Endodermal cell (in vitro differentiated cells): Measurements from ENCODE around the gene TXNIP. TPM values are rescaled to one million over a fixed set of nuclear protein-coding genes. Genes with fewer than 3 reads are reported as not detected.

Experiments used
- DNase-seq: peaks from one replicate; pipeline ENCODE4 v3.0.0-alpha.2; 2017
- H3K27ac ChIP-seq: 2 replicates; pipeline ENCODE4 v1.5.1; 2013; ENCODE audit warnings: mild to moderate bottlenecking, low read depth, low read length, moderate library complexity
- H3K27me3 ChIP-seq: 2 replicates; pipeline ENCODE4 v1.6.1; 2013; ENCODE audit warnings: mild to moderate bottlenecking, low read length, moderate library complexity; ENCODE audit not compliant: insufficient read depth, control insufficient read depth, poor library complexity, severe bottlenecking
- H3K36me3 ChIP-seq: 2 replicates; pipeline ENCODE4 v1.7.0; 2013; ENCODE audit warnings: mild to moderate bottlenecking, low read length, moderate library complexity; ENCODE audit not compliant: control insufficient read depth, insufficient read depth
- H3K4me1 ChIP-seq: one replicate; pipeline ENCODE4 v1.7.0; 2013; ENCODE audit warnings: low read length; ENCODE audit not compliant: control insufficient read depth, insufficient read depth
- H3K4me3 ChIP-seq: 2 replicates; pipeline ENCODE4 v1.5.1; 2013; ENCODE audit warnings: mild to moderate bottlenecking, low read length, moderate library complexity
- H3K9ac ChIP-seq: 2 replicates; pipeline ENCODE4 v1.6.1; 2013; ENCODE audit warnings: mild to moderate bottlenecking, low read length, moderate library complexity; ENCODE audit not compliant: poor library complexity, severe bottlenecking; ENCODE audit errors: extremely low read depth
- H3K9me3 ChIP-seq: 2 replicates; pipeline ENCODE4 v1.6.1; 2013; ENCODE audit warnings: mild to moderate bottlenecking, low read length, moderate library complexity; ENCODE audit not compliant: control insufficient read depth
- H3K27ac Mint-ChIP-seq: 2 replicates; pipeline ENCODE4 v1.8.0; 2020; ENCODE audit warnings: mixed read lengths
- H3K27me3 Mint-ChIP-seq: 2 replicates; pipeline ENCODE4 v1.8.0; 2021; ENCODE audit warnings: mild to moderate bottlenecking, mixed read lengths; ENCODE audit not compliant: insufficient read depth
- H3K36me3 Mint-ChIP-seq: 2 replicates; pipeline ENCODE4 v1.8.0; 2020; ENCODE audit warnings: low read depth, mixed read lengths
- H3K4me1 Mint-ChIP-seq: 2 replicates; pipeline ENCODE4 v1.8.0; 2020; ENCODE audit warnings: mixed read lengths
- H3K4me3 Mint-ChIP-seq: 2 replicates; pipeline ENCODE4 v1.8.0; 2020; ENCODE audit warnings: mild to moderate bottlenecking, moderate library complexity, mixed read lengths
- H3K9me3 Mint-ChIP-seq: 2 replicates; pipeline ENCODE4 v1.8.0; 2020; ENCODE audit warnings: mild to moderate bottlenecking, mixed read lengths
- CTCF ChIP-seq: fragments of 200-600 bp; sonication (generic); conservative IDR thresholded peaks from 2 replicates; pipeline ENCODE4 v1.5.0; 2021; ENCODE audit warnings: antibody characterized with exemption, mild to moderate bottlenecking
- WGBS, 2 experiments: methylation state at CpG; one replicate each; pipeline versions ENCODE4 v1.1.5 to v1.1.7; 2013; ENCODE audit warnings: missing lambda C conversion rate in 2 of 2, mixed read lengths in 1 of 2; ENCODE audit not compliant: insufficient coverage in 1 of 2, insufficient read length in 1 of 2; 5-methylcytosine and 5-hydroxymethylcytosine counted together
- total RNA-seq, 2 donors: library from RNA; stranded (reverse); fragmentation: NEBNext Ultra II Directional in 1 of 2; extraction: Animal tissue kit (Norgen Biotek cat#: 25700) in 1 of 2; gene quantifications; 2 replicates in 1 of 2; 3 replicates in 1 of 2; pipeline ENCODE4 v1.2.1, GENCODE V29; 2021

TXNIP gene
- total RNA-seq, 2 donors from 2014 or later: 9.9 to 12.2 TPM

GRCh38 chr1:145963265-145964019 is 32.9 kb downstream of the TXNIP start:
- Histone ChIP-seq H3K27me3 (peaks cover 37% of the 10 kb centered on the region), H3K4me3 (peak overlapping the region; percentile 87), H3K9ac (peak overlapping the region; percentile 43), H3K27ac (no peak overlapping the region), H3K9me3 (peaks cover 10% of the 10 kb centered on the region), H3K4me1 (peaks cover 3% of the 10 kb centered on the region), H3K36me3 (no peaks in the 10 kb centered on the region)
- peaks cover 23% of the 10 kb centered on the region for H3K4me1 Mint-ChIP-seq
- peaks cover 53% of the 10 kb centered on the region for H3K27me3 Mint-ChIP-seq
- DNase-seq: no peak
- peak overlapping the region; percentile 91 for H3K27ac Mint-ChIP-seq
- peaks cover 12% of the 10 kb centered on the region for H3K9me3 Mint-ChIP-seq
- no peak for TF ChIP-seq CTCF
- H3K36me3 Mint-ChIP-seq: peaks cover 7% of the 10 kb centered on the region
- WGBS, 2 experiments: 75 to 82% methylated on average over 5 of the region's 5 CpGs
- peak overlapping the region; percentile 75 for H3K4me3 Mint-ChIP-seq

- H3K4me1 ChIP-seq: peaks cover 6% of the 10 kb centered on the region
- no peak overlapping the region for H3K27ac ChIP-seq
- 17 to 31% methylated on average over 12 to 24 of the region's 36 CpGs for WGBS, 2 experiments
- H3K27ac Mint-ChIP-seq: no peak overlapping the region
- no peak overlapping the region for H3K9ac ChIP-seq
- no peak for TF ChIP-seq CTCF
- H3K36me3 Mint-ChIP-seq: peaks cover 2% of the 10 kb centered on the region
- peak overlapping the region; percentile 87 for H3K4me3 ChIP-seq
- H3K27me3 ChIP-seq: peaks cover 37% of the 10 kb centered on the region
- H3K9me3 Mint-ChIP-seq: peaks cover 10% of the 10 kb centered on the region
- DNase-seq: peak; percentile 63
- peaks cover 7% of the 10 kb centered on the region for H3K9me3 ChIP-seq
- peak overlapping the region; percentile 81 for H3K4me3 Mint-ChIP-seq
- peaks cover 27% of the 10 kb centered on the region for H3K4me1 Mint-ChIP-seq
- no peaks in the 10 kb centered on the region for H3K36me3 ChIP-seq
- peaks cover 56% of the 10 kb centered on the region for H3K27me3 Mint-ChIP-seq
These were observed 33.9 kb downstream of the TXNIP start for GRCh38 chr1:145962157-145963102.

- Histone ChIP-seq H3K9me3 (no peaks in the 10 kb centered on the region), H3K9ac (no peak overlapping the region), H3K4me3 (peak overlapping the region; percentile 86), H3K36me3 (no peaks in the 10 kb centered on the region), H3K4me1 (peaks cover 6% of the 10 kb centered on the region), H3K27me3 (peaks cover 37% of the 10 kb centered on the region), H3K27ac (no peak overlapping the region)
- H3K27ac Mint-ChIP-seq: peak overlapping the region; percentile 37
- H3K9me3 Mint-ChIP-seq: peaks cover 3% of the 10 kb centered on the region
- H3K4me1 Mint-ChIP-seq: peaks cover 35% of the 10 kb centered on the region
- no peaks in the 10 kb centered on the region for H3K36me3 Mint-ChIP-seq
- DNase-seq: peak; percentile 75
- 2 to 7% methylated on average over 18 to 57 of the region's 57 CpGs for WGBS, 2 experiments
- no peak for TF ChIP-seq CTCF
- peaks cover 63% of the 10 kb centered on the region for H3K27me3 Mint-ChIP-seq
- H3K4me3 Mint-ChIP-seq: peak overlapping the region; percentile 81
These were observed 34.8 kb downstream of the TXNIP start for GRCh38 chr1:145961425-145962156.
